ENCODE data around the gene GJA3. TPM values are rescaled to one million over a fixed set of nuclear protein-coding genes. Genes with fewer than 3 reads are reported as not detected.
"Not testable (repeated sequence)": the region's sequence is repeated elsewhere in the genome, so short reads cannot be mapped to it uniquely, and the experiment has no call there.

Gene GJA3
- total RNA-seq, 2 experiments from 2014 or later: 0.65 to 0.91 TPM

DNA sequence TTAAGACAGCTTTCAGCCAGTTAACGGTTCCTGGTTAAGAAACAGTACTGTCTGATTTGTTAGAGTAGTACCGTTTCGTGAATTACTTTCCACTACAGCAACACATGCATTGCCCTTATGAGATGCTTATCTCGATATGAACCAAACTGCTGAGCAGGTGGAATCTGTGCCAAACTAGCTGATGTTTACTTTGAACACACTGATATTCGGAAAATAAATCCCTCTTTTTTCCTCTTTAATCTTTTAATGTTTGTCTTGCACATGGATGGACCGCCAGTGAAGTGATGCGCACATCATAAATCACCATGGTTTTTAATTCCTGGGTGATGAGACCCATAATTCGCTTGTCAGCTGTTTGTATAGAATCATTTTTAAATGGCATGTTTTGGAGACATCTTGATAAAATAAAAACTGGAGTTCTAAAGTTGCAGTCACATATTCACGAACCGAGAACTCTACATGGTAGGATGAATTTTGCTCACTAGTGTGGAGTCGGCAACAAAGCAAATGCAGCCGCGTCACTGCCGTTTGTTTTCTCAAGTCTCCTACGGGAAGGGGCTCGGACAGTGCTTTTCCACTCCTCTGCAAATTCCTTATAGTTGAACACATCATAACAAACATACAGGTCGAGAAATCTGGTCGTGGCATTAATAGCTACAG is 1.1 kb downstream of the GJA3 start:
- ChIA-PET CTCF (interaction anchor here (0.6 to 0.9 kb wide), 3 partner anchors 10 to 551 kb away, joined by 3 to 4 read pairs (median 3); no protein-coding TSS in a partner anchor), POLR2A (interaction anchor here (1.6 kb wide), 2 partner anchors 32 to 40 kb away, joined by 4 to 7 read pairs; no protein-coding TSS in a partner anchor)

DNA sequence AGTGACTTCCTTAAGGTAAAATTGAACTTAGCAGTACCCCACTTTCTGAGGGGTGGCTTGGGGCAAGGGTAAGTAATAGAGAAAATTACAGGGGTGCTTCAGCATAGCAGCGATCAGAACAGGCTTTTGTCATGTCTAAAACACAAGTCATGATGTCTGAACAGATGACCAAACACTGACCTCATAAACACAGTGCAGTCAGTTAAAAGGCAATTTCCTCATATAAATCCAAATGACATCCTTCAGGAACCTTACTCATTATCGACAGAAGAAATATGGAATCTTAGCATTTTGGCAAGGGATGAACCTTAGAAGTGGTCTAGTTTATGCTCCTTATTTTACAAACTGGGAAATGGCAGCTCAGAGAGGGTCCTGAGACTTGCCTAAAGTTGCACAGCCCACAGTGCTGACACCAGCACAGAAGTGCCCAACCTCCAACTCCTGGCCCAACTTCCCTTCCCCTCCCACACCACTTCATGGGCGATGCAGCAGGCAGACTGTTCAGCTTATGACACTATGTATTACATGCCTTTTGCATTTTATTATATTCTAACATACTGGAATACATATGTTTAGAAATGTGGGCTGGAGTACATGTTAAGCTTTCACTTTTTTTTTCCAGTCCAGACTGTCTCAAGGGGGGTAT is 3.6 kb downstream of the GJA3 start:
- CTCF ChIA-PET: no interaction called here

DNA sequence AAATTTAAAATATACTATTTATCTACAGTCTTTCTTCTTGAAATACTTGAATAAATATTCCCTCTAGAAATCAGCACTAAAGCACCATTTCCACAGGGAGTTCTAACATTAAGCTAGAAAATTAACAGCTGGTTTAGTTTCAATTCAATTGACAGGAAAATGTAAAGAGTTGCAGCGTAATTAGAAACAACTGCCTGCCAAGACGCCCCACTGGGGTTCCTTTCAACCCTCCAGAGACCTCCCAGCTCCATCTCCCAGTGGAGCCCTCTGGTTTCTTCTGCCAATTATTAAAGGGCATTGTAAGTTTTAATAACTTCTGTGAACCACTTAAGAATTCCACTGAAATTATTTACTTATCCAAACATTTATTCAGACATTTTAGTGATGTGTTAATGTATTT is 4.2 kb downstream of the GJA3 start:
- ChIA-PET POLR2A (no interaction called here), CTCF (no interaction called here)

More for the DNA sequence above, 3.6 kb downstream of the GJA3 start:
- POLR2A ChIA-PET: interaction anchor here (0.7 kb wide), 1 partner anchor 141 kb away, joined by 4 read pairs; no protein-coding TSS in a partner anchor

DNA sequence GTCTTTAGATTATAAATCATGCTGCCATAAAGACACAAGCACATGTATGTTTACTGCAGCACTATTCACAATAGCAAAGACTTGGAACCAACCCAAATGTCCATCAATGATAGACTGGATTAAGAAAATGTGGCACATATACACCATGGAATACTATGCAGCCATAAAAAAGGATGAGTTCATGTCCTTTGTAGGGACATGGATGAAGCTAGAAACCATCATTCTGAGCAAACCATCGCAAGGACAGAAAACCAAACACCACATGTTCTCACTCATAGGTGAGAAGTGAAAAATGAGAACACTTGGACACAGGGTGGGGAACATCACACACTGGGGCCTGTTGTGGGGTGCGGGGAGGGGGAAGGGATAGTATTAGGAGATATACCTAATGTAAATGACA is 7.6 kb downstream of the GJA3 start:
- CTCF ChIA-PET, POLR2A ChIA-PET: not testable (repeated sequence)

DNA sequence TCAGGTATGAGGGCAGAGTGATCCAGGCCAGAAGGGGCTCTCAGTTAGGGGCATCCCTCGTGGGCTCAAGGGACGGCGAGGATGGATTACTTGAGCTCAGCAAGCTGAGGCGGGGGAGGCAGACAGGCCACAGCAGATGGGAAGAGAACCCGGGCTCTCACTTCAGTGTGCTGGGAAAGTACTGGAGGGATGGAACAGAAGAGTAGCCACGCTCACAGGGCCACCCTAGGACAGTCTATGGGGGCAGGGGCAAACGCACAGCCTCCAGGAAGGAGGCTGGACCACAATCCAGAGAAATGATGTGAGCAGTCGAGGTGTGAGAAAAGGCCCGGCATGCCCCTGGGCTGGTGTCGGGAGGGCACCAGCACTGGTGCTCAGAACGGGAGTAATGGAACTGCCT is 9.2 kb downstream of the GJA3 start:
- ChIA-PET POLR2A (no interaction called here), CTCF (no interaction called here)

DNA sequence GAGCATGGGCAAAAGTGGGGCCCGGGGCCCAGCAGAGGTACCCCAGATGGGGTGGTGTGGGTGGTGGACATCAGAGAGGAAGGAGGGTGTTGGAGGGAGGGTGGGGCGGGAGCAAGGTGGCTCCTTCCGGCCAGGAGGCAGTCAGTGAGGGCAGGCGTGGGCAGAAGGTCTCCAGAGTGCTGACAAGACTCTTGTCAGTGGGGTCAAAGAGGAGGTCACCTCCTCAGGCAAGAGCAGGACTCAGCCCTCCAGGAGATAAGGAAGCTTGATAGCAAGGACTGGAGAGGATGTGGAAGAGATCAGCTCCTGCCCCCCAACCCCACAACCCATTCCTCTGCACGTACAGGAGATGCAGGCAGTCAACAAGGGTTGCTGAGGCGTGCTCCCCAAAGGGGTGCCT is 9.8 kb downstream of the GJA3 start:
- CTCF ChIA-PET: no interaction called here
- POLR2A ChIA-PET: no interaction called here

DNA sequence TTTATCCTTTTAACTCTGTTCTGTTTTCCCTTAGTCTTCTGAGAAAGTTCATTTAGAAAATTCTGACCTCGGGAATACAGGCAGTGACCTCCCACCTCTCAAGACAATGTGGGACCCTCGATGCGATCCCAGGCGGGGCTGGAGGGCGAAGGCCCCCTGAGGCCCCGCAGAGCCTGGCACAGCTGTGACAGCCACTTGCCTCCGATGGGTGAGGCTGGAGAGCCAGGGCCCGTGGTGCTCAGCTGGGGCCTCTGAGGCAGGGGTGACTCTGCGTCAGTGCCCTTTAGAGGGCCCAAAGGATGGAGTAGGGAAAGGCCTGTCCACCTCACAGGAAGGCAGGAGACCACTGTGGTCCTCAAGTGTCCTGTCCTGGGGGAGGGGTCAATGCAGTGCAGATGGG is 10.3 kb downstream of the GJA3 start:
- ChIA-PET CTCF (interaction anchor here (0.8 kb wide), 1 partner anchor 10 kb away, joined by 3 read pairs; no protein-coding TSS in a partner anchor), POLR2A (no interaction called here)

DNA sequence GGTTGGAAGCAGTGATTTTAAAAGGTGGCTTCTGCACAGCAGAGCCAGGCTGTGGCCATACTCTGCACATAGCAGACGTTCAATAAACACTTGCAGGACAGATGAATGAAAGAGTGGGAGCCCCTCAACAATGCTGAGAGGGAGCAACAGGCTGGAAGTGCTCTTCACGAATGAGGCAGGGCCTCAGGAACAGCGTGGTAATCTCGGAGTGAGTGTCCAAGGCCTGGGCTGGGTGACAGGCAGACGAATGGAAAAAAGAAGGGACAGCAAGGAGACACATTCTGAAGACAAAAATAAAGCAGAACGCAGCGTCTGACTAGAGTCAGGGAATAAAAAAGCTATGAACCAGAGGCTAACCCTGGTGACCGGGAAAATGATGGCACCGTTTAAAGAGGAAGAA is 11.1 kb downstream of the GJA3 start:
- ChIA-PET CTCF (interaction anchor here (0.8 kb wide), 1 partner anchor 11 kb away, joined by 3 read pairs; no protein-coding TSS in a partner anchor), POLR2A (no interaction called here)

DNA sequence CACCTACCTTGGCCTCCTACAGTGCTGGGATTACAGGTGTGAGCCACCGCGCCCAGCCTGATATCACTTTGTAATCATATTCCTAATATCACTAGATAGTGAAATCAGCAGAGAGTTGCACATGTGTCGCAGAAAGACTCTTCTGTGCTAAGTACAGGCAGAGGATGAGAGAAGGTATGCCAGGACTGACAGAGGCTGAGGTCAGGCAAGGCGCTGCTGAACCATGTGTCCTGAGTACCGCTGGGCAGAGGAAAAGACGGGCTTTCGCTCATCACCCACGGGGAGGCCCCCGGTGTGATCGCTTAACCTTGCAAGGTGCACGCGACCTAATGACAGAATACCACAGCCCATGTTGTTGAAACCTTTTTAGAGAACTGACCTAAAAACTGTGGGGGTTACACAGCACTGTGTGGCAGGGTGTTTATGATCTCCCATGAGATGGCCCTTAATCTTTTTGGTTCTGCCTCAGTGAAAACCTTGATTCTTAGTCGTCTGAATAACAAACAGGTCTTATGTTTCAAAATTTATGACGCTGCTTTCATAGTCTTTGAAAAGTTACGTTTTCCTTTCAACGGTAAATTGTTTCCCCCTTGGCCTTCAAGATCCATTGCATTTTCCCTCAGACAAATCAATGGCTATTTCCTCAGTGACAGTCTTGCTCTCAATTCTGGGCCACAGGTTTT is 12.2 kb downstream of the GJA3 start:
- ChIA-PET POLR2A (no interaction called here), CTCF (no interaction called here)

DNA sequence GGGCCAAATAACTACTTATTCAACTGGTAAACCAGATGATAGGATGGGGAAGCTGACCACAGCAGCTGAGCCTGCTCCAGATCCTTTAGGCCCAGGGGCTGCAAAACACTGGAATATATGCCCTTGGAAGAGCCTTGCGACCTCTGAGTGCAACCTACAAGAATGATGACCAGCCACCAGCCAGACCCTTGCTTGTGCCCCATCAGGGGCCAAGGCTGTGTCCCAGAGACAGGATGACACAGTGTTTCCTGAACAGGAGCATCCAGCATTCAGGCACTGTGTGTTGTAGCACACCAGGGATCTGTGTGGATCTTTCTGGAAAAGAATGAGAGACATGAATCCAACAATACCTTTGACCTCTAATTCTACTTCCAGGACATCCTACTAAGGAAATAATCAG is 14.5 kb downstream of the GJA3 start:
- ChIA-PET POLR2A (no interaction called here), CTCF (no interaction called here)

DNA sequence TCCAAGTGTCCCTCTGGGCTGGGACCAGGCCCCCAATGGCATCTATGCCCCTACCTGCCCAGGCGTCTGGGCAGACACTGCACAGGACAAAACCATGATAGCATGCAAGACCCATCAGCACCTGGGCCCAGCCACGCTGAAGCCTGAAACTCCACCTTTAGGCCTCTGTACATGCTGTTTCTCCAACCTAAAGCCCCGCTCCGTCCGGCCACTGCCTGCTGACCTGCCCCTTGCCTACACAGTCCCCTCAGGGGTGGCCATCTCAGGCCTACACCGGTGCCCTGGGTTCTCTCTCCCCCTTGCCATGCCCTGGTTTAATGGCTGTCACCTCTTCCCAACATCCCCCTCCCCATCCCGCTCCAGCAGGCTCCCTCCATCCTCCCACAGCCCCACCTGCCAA is 15.3 kb downstream of the GJA3 start:
- POLR2A ChIA-PET: no interaction called here
- CTCF ChIA-PET: no interaction called here

DNA sequence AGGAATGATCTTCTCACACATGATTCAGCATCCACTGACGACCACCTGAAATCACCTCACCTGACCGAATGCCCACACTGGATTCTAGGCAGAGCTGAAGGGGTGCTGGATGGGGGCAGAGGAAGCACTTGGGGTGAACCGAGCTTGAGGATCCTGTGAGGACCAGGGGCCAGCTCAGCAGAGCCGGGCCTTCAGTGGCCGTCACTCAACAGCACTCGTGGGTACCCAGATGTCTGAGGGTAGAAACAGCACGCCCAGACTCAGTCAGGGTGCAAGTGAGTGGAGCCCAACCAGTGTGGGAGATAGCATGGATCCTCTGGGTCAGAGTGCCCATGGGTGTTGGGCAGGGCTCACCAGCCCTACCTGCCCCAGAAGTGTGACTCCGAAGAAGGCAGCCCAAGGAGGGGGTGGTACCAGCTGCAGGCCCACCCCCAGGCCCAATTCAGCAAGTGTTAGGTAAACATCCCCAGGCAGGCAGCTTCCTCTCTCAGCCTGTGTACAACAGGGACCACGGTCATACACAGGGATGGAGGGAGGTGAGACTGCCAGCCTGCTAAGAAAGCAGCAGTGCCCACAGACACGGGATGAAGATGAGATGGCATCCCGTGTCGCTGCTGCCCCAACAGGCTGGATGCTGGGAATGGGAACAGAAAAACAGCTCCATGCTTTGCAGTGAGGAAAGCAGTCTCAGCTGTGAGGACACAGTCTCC is 16.6 kb downstream of the GJA3 start:
- POLR2A ChIA-PET: no interaction called here

DNA sequence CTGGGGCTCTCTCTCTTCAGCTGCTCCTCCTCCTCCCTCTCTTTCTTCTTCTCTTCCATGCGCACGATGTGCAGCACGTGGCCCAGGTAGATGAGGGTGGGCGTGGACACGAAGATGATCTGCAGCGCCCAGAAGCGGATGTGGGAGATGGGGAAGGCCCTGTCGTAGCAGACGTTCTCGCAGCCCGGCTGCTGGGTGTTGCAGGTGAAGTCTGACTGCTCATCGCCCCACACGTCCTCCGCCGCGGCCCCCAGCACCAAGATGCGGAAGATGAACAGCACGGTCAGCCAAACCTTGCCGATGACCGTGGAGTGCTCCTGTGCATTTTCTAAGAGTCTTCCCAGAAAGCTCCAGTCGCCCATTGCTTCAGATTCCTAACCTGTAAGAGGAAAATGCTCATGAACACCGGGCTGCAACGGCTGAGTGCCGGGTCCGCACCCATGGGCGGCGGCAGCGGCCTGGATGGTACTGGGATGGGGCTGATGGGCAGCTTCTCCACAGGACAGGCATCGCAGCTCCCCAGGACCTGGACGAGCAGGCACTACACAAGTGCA is 17.8 kb downstream of the GJA3 start:
- ChIA-PET POLR2A (no interaction called here), CTCF (interaction anchor here (1.1 kb wide), 1 partner anchor 15 kb away, joined by 3 read pairs; no protein-coding TSS in a partner anchor)

More for the DNA sequence above, 16.6 kb downstream of the GJA3 start:
- CTCF ChIA-PET: no interaction called here

DNA sequence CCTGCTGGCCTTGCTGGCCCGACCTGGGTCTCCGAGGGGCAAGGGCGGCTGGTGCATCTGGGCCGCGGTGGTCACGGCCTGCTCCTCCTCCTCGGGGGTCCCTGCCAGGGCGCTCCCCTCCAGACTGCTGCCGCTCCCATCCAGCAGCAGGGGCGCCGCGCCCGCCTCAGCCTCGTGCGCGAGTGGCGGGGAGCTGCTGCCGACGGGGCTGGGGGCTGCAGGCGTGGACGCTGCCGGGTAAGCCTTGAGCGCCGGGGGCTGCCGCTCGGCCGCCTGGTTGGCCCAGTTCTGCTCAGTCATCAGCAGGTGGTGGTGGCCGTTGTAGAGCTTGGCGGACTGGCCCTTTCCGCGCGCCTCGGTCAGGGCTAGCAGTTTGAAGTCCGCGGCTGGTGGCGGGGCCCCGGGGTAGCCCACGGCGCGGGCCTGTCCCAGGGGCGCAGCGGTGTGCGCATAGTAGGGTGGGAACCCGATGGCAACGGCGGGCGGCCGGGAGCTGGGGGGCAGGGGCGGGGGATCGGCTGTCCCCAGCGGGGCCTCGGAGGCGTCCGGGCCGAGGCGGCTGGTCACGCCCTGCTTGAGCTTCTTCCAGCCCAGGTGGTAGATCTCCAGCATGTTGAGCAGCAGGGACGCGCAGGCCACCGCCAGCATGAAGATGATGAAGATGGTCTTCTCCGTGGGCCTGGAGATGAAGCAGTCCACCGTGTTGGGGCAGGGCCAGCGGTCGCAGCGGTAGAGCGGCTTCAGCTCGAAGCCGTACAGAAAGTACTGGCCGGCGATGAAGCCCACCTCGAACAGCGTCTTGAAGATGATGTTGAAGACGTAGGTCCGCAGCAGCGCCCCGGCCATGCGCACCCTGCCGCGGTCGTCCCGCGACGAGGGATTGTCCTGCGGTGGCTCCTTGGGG is 18.6 kb downstream of the GJA3 start:
- POLR2A ChIA-PET: interaction anchor here (0.6 to 0.7 kb wide), 2 partner anchors 176 to 634 kb away, joined by 3 read pairs; no protein-coding TSS in a partner anchor
- CTCF ChIA-PET: interaction anchor here (1.1 kb wide), 1 partner anchor 15 kb away, joined by 3 read pairs; no protein-coding TSS in a partner anchor

DNA sequence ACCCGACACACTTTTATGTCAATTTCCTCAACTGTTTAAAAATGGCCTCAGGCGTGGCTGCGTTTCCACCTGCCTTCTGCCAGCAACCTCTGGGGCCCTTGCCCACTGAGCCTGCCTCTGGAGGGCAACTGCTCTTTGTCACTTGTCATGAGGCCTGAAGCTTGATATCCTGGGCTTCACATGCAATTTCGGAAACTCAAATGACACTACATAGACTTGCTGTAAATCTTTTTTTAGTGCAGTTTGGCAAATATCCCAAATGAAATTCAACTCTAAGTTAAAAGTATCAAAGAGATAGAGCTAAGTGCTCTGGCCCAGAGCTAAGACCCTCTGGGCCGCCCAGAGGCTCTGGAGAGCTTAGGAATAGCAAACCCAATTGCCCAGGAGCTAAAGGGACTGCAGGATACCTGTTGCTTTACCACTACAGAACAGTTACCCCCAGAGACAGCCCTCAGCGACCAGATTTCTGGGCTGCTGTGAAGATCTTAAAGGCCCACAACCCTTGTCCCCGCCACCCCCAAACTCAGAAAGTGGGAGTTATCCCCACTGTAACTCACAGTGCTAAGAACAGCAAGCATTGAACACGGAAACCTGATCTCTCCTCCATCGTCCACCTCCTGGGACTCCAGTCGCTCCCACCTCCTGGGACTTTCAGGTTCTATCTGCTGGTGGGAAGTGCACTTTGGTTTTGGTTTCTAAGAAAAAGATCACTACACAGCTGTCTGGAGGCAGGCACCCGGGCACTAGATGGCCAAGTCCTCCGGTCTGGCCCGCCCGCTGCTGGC is 19.4 kb downstream of the GJA3 start:
- CTCF ChIA-PET: no interaction called here
- POLR2A ChIA-PET: interaction anchor here (0.7 kb wide), 1 partner anchor 635 kb away, joined by 3 read pairs; no protein-coding TSS in a partner anchor

DNA sequence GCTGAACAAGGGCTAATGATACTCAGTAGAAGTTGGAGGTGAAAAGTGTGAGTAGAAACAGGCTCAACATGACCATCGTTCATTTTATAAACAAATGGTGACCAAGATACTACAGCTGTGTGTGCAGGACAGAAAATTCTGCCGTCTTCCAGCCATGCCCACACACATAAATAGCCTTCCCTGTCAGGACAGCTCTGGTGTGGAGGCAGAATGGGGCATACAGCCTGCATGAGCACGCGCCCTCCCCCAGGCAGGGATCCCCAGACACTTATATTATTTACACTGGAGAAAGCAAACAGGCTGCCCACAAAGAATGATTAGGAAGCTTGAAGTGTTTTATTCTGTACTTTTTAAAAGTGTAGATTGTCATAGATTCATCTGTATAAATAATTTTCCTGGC is 20.4 kb downstream of the GJA3 start:
- POLR2A ChIA-PET: no interaction called here

DNA sequence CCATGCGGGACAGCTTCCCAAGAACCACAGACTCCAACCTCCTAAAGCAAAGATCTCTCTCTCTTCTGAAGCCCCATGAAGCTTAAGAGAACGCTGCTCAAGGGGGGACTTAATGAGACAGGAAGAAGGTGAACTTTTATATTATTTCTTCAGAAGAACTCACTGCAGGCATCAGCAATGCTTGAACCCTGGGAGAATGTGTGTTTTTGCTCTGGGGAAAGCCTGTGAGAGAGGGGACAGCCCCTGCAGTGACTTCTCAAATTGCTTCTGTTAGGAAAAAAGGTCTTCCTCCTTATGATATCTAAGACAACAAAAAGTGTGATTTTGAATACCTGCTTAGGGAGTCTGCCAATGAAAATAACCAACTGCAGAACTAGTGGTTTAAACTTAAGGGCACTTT is 23.0 kb downstream of the GJA3 start:
- ChIA-PET CTCF (no interaction called here), POLR2A (no interaction called here)

More for the DNA sequence above, 20.4 kb downstream of the GJA3 start:
- CTCF ChIA-PET: no interaction called here
